A549 (cell line): ENCODE results near the gene RASSF8. TPM values are rescaled to one million over a fixed set of nuclear protein-coding genes. Genes with fewer than 3 reads are reported as not detected.

Source experiments
- ATAC-seq, 2 experiments: fragments of 200-7000 bp in 1 of 2; fragments of >200 bp in 1 of 2; cut with Nextera tagmentation in 1 of 2; cut with Tn5 transposase in 1 of 2; 3 replicates each; pipeline versions ENCODE4 v1.8.0 to v1.9.1; 2018 to 2020; ENCODE audit warnings: mild to moderate bottlenecking in 1 of 2, moderate library complexity in 1 of 2
- CTCF ChIA-PET: fragments of 300-600 bp; sonication (Branson Sonifier 250); formaldehyde crosslinking; extraction: SDS; loops from one replicate; lab custom pipeline; 2021; ENCODE audit warnings: antibody characterized with exemption, inconsistent platforms; lab: Yijun Ruan, JAX
- POLR2A ChIA-PET: fragments of 350-600 bp; formaldehyde crosslinking; extraction: SDS; loops from one replicate; lab custom pipeline; 2021; ENCODE audit warnings: antibody characterized with exemption, inconsistent platforms; lab: Yijun Ruan, JAX
- DNase-seq, 2 experiments: peaks; one replicate each; pipeline versions ENCODE4 v3.0.0 to v3.0.0-alpha.2; 2011 to 2016; ENCODE audit warnings: low read depth in 1 of 2, low spot score in 1 of 2
- FAIRE-seq: peaks from 2 replicates; lab custom pipeline; 2011; peaks lifted over from hg19 to GRCh38; lab: Jason Lieb, UNC
- H3K27ac ChIP-seq, 2 experiments: fragments of >200 bp; sonication (Bioruptor Twin); formaldehyde crosslinking; 3 replicates each; pipeline ENCODE4 v1.5.1; 2016 to 2017
- H3K4me1 ChIP-seq: fragments of >200 bp; sonication (Bioruptor Twin); formaldehyde crosslinking; 3 replicates; pipeline ENCODE4 v1.6.1; 2016
- H3K4me2 ChIP-seq: fragments of >200 bp; sonication (Bioruptor Twin); formaldehyde crosslinking; 3 replicates; pipeline ENCODE4 v1.6.1; 2016
- H3K4me3 ChIP-seq: fragments of >200 bp; sonication (Bioruptor Twin); formaldehyde crosslinking; 3 replicates; pipeline ENCODE4 v1.5.1; 2016
- H3K9me3 ChIP-seq: fragments of >200 bp; sonication (Bioruptor Twin); formaldehyde crosslinking; 3 replicates; pipeline ENCODE4 v1.6.1; 2016
- CHD2 ChIP-seq: fragments of 150-350 bp; IDR thresholded peaks from 2 replicates; pipeline ENCODE4 v1.6.1; 2014; ENCODE audit warnings: low read length; ENCODE audit not compliant: partially characterized antibody
- CHD4 ChIP-seq: fragments of 200-600 bp; sonication (generic); IDR thresholded peaks from 2 replicates; pipeline ENCODE4 v1.6.1; 2016; ENCODE audit warnings: antibody characterized with exemption, mild to moderate bottlenecking, borderline replicate concordance
- EHMT2 ChIP-seq: fragments of 200-600 bp; sonication (generic); IDR thresholded peaks from 2 replicates; pipeline ENCODE4 v1.6.1; 2016; ENCODE audit warnings: antibody characterized with exemption, low read depth, mild to moderate bottlenecking, moderate library complexity
- ESRRA ChIP-seq: fragments of 150-350 bp; IDR thresholded peaks from 2 replicates; pipeline ENCODE4 v1.6.1; 2014; ENCODE audit warnings: mild to moderate bottlenecking, low read length, borderline replicate concordance
- HOXA7 ChIP-seq: fragments of 250-450 bp; sonication (Bioruptor Pico); IDR thresholded peaks from 2 replicates; pipeline ENCODE4 v1.5.0; 2020; ENCODE audit warnings: mild to moderate bottlenecking, moderate library complexity
- HOXB13 ChIP-seq: fragments of 250-450 bp; sonication (Bioruptor Pico); IDR thresholded peaks from 2 replicates; pipeline ENCODE4 v1.5.0; 2020; ENCODE audit warnings: low read depth, mild to moderate bottlenecking, moderate library complexity
- HOXB5 ChIP-seq: fragments of 250-450 bp; sonication (Bioruptor Pico); IDR thresholded peaks from 2 replicates; pipeline ENCODE4 v1.5.0; 2020; ENCODE audit warnings: mild to moderate bottlenecking, moderate library complexity
- JUN ChIP-seq, 2 experiments: fragments of >200 bp; sonication (Bioruptor Twin); formaldehyde crosslinking; IDR thresholded peaks; 2 replicates in 1 of 2; 3 replicates in 1 of 2; pipeline ENCODE4 v1.6.1; 2016 to 2017
- KDM1A ChIP-seq: fragments of 200-600 bp; sonication (generic); IDR thresholded peaks from 2 replicates; pipeline ENCODE4 v1.6.1; 2016; ENCODE audit warnings: low read depth, mild to moderate bottlenecking
- KDM5A ChIP-seq: fragments of 200-600 bp; sonication (generic); IDR thresholded peaks from 2 replicates; pipeline ENCODE4 v1.6.1; 2016; ENCODE audit warnings: antibody characterized with exemption, mild to moderate bottlenecking
- MAFK ChIP-seq: fragments of 450-650 bp; IDR thresholded peaks from 2 replicates; pipeline ENCODE4 v1.6.1; 2014; ENCODE audit not compliant: partially characterized antibody
- PHF8 ChIP-seq: fragments of 200-600 bp; sonication (generic); IDR thresholded peaks from 2 replicates; pipeline ENCODE4 v1.6.1; 2016; ENCODE audit warnings: low read depth, mild to moderate bottlenecking, antibody characterized with exemption, moderate library complexity, borderline replicate concordance
- POLR2AphosphoS2 ChIP-seq: conservative IDR thresholded peaks from 2 replicates; pipeline ENCODE4 v1.6.1; 2012; ENCODE audit warnings: low read length, improper control_type of control experiment, inconsistent platforms
- RARB ChIP-seq: fragments of 250-450 bp; sonication (Bioruptor Pico); IDR thresholded peaks from 2 replicates; pipeline ENCODE4 v1.8.0; 2021; ENCODE audit warnings: mild to moderate bottlenecking, moderate library complexity
- RCOR1 ChIP-seq: fragments of 150-350 bp; IDR thresholded peaks from 2 replicates; pipeline ENCODE4 v1.6.1; 2014; ENCODE audit warnings: antibody characterized with exemption, low read length, low read depth
- RFX5 ChIP-seq: fragments of 450-650 bp; IDR thresholded peaks from 2 replicates; pipeline ENCODE4 v1.7.1; 2014; ENCODE audit warnings: antibody characterized with exemption, mild to moderate bottlenecking, moderate library complexity
- TFCP2L1 ChIP-seq: fragments of 250-450 bp; sonication (Bioruptor Pico); IDR thresholded peaks from 2 replicates; pipeline ENCODE4 v1.5.0; 2021; ENCODE audit warnings: mild to moderate bottlenecking
- ZFP36 ChIP-seq: fragments of 450-650 bp; IDR thresholded peaks from 2 replicates; pipeline ENCODE4 v1.6.1; 2014; ENCODE audit warnings: borderline replicate concordance; ENCODE audit not compliant: partially characterized antibody
- ZNF302 ChIP-seq: fragments of 250-450 bp; sonication (Bioruptor Pico); IDR thresholded peaks from 2 replicates; pipeline ENCODE4 v1.9.0; 2021; ENCODE audit warnings: inconsistent platforms, mild to moderate bottlenecking, moderate library complexity
- ZSCAN20 ChIP-seq: fragments of 250-450 bp; sonication (Bioruptor Pico); IDR thresholded peaks from 2 replicates; pipeline ENCODE4 v1.8.0; 2022; ENCODE audit warnings: mild to moderate bottlenecking, moderate library complexity
- WGBS: methylation state at CpG from one replicate; pipeline ENCODE4 v1.1.6; 2017; ENCODE audit errors: missing lambda C conversion rate; 5-methylcytosine and 5-hydroxymethylcytosine counted together
- polyA plus RNA-seq, 4 experiments: library from polyadenylated mRNA; depleted of rRNA in 3 of 4; stranded (reverse); fragments of >200 nt; fragmentation: RNase III in 1 of 4; extraction: RNeasy Plus Mini Kit Qiagen cat#74134 plus additional on column Dnase treatment in 1 of 4; gene quantifications; 2 replicates in 3 of 4; 3 replicates in 1 of 4; pipeline ENCODE4 v1.2.3, GENCODE V29; 2011 to 2017
- TF ChIP-seq, protein P1 (sequence below): fragments of 200-600 bp; sonication (generic); IDR thresholded peaks from 2 replicates; pipeline ENCODE4 v1.6.1; 2016; ENCODE audit warnings: antibody characterized with exemption, mild to moderate bottlenecking, moderate library complexity
- TF ChIP-seq, protein P2 (sequence below): IDR thresholded peaks from 2 replicates; pipeline ENCODE4 v1.6.1; 2012; ENCODE audit warnings: low read depth, borderline replicate concordance
- TF ChIP-seq, protein P3 (sequence below): fragments of 450-650 bp; IDR thresholded peaks from 2 replicates; pipeline ENCODE4 v1.6.1; 2014; ENCODE audit warnings: antibody characterized with exemption
- TF ChIP-seq, protein P4 (sequence below): fragments of 150-350 bp; IDR thresholded peaks from 2 replicates; pipeline ENCODE4 v1.6.1; 2014; ENCODE audit warnings: low read depth, mild to moderate bottlenecking, low read length

RASSF8 gene
- polyA plus RNA-seq, 2 of the 4 experiments (the other 2 are of a cell fraction), result 5.7 to 8.7 TPM

DNA sequence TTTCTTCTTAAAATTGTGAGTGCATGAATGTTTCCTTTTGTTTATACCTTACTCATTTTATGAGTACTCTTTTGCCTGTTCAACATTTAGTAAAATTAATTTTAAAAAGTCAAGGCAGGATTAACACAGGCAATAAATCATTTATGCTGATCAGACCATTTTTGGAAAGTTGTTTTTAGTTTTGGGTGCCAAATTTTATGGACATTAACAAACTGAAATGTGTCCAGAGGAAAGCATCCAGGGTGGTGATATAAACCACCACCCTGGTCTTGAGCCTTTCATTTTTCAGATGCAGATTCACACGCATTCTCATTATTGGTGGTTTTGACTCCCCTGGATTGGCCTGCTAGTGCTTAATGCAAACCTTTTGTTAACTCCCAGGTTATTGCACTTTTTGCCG lies 26.3 kb downstream of the RASSF8 start:
- ATAC-seq, result no peak
- H3K4me2 ChIP-seq, result no peak overlapping the region
- CTCF ChIA-PET, result interaction anchor here (1.5 kb wide), 1 partner anchor 32 kb away, joined by 5 read pairs; no protein-coding TSS in a partner anchor
- no peaks in the 10 kb centered on the region for H3K4me1 ChIP-seq
- no peak overlapping the region for H3K4me3 ChIP-seq
- FAIRE-seq, result no peak
- 95% methylated on average over 2 of the region's 2 CpGs for WGBS
- POLR2A ChIA-PET, result no interaction called here
- no peak overlapping the region for H3K27ac ChIP-seq
- DNase-seq, result no peak
- TF ChIP-seq RCOR1 (no peak), MAFK (peak; percentile 64)
- TF ChIP-seq, protein P1, sequence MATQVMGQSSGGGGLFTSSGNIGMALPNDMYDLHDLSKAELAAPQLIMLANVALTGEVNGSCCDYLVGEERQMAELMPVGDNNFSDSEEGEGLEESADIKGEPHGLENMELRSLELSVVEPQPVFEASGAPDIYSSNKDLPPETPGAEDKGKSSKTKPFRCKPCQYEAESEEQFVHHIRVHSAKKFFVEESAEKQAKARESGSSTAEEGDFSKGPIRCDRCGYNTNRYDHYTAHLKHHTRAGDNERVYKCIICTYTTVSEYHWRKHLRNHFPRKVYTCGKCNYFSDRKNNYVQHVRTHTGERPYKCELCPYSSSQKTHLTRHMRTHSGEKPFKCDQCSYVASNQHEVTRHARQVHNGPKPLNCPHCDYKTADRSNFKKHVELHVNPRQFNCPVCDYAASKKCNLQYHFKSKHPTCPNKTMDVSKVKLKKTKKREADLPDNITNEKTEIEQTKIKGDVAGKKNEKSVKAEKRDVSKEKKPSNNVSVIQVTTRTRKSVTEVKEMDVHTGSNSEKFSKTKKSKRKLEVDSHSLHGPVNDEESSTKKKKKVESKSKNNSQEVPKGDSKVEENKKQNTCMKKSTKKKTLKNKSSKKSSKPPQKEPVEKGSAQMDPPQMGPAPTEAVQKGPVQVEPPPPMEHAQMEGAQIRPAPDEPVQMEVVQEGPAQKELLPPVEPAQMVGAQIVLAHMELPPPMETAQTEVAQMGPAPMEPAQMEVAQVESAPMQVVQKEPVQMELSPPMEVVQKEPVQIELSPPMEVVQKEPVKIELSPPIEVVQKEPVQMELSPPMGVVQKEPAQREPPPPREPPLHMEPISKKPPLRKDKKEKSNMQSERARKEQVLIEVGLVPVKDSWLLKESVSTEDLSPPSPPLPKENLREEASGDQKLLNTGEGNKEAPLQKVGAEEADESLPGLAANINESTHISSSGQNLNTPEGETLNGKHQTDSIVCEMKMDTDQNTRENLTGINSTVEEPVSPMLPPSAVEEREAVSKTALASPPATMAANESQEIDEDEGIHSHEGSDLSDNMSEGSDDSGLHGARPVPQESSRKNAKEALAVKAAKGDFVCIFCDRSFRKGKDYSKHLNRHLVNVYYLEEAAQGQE, result no peak
- no peaks in the 10 kb centered on the region for H3K9me3 ChIP-seq

DNA sequence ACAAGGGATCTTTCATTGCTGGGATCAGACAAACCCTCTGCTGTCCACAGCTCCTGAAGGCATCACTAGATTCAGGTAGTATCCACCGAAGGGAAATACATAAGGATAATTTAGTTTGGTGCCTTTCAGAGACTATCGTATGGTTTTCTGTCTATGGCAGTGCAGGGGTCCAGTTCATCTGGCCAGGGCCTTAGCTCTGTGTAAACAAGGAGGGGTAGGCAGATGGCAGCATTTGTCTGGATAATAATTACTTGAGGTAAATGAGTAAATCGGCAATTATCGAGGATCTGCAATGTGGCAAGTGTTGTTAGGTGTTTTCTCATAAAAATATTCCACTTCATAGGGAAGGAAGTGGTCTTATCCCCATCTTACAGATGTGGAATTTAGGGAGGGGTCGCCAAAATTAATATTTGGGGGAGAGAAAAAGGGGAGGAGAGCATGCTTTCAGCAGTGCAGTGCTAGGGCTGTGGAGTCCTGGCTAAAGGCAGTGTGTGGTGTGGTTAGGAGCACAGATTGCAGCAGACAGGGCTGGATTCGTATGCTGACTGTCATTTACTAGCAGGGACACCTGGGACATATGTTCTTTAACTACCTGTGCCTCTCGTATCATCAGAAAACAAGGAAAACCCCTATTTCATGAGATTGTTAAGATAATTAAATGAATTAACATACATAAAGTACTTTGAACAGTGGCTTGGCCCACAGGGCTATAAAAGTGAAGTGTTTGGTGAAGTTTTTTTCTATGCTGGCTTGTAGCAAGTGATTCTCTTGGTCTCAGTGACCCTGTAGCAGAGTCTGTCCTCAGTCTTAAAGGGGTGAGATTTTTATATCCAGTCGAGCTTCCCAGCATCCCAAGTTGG lies 27.1 kb downstream of the RASSF8 start:
- no peaks in the 10 kb centered on the region for H3K9me3 ChIP-seq
- H3K4me1 ChIP-seq, result no peaks in the 10 kb centered on the region
- ChIA-PET POLR2A (no interaction called here), CTCF (interaction anchor here (1.5 to 1.8 kb wide), 2 partner anchors 31 to 32 kb away, joined by 5 read pairs; no protein-coding TSS in a partner anchor)
- no peak overlapping the region for H3K4me3 ChIP-seq
- FAIRE-seq (no peak), ATAC-seq (peak in 1 of 2 experiments; percentile 54; a peak in 1 of 6 replicates), DNase-seq (no peak)
- no peak overlapping the region for H3K27ac ChIP-seq
- TF ChIP-seq ESRRA, result no peak
- TF ChIP-seq, protein P2, sequence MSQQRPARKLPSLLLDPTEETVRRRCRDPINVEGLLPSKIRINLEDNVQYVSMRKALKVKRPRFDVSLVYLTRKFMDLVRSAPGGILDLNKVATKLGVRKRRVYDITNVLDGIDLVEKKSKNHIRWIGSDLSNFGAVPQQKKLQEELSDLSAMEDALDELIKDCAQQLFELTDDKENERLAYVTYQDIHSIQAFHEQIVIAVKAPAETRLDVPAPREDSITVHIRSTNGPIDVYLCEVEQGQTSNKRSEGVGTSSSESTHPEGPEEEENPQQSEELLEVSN, result no peak
- no peak for TF ChIP-seq HOXA7 (CRISPR knock-in tag)
- WGBS, result 64% methylated on average over 8 of the region's 8 CpGs
- H3K4me2 ChIP-seq, result no peak overlapping the region

DNA sequence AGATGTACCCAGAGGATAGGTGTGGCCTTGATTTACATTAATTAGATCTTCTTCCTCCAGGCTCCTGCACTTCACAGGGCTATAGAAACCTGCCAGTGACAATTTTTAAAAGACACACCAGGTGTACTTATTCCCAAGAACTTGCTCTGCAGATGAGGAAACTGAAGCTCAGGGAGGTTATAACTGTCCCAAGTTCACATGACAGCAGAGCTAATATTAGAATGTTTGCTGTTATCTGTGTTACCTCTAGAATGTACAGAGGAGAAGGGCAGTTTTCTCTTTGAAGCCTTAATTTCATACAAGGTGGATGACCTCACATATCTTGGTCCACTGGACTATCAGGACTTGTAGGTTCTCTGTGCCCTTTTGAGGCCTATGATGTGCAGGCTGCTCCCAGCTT lies 27.7 kb downstream of the RASSF8 start:
- Histone ChIP-seq H3K9me3 (no peaks in the 10 kb centered on the region), H3K4me1 (no peaks in the 10 kb centered on the region), H3K4me2 (no peak overlapping the region), H3K27ac (no peak overlapping the region), H3K4me3 (no peak overlapping the region)
- TF ChIP-seq ZFP36 (no peak), TFCP2L1 (CRISPR knock-in tag) (no peak), KDM1A (no peak)
- TF ChIP-seq, protein P3, sequence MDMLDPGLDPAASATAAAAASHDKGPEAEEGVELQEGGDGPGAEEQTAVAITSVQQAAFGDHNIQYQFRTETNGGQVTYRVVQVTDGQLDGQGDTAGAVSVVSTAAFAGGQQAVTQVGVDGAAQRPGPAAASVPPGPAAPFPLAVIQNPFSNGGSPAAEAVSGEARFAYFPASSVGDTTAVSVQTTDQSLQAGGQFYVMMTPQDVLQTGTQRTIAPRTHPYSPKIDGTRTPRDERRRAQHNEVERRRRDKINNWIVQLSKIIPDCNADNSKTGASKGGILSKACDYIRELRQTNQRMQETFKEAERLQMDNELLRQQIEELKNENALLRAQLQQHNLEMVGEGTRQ, result no peak
- POLR2A ChIA-PET, result no interaction called here
- no peak for DNase-seq
- no peak for ATAC-seq
- FAIRE-seq, result no peak
- CTCF ChIA-PET, result interaction anchor here (1.8 kb wide), 1 partner anchor 31 kb away, joined by 5 read pairs; no protein-coding TSS in a partner anchor

DNA sequence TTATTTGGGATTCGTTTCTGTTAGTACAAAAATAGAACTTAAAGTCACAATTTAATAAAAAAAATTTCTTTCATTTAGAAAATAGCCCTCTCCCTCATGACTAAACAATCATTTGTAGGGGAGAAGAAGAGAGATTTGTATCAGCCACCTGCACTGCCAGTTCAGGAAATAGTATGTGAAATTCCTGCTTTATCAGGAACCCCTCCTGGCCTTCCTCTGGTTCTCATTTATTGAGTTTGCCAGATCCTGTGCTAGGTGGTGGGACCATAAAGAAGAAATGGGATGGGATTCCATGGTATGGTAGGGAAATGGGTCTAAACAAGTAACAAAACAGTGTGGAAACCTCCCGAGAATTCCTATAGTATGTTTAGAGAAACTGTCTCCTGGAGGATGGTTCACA lies 30.0 kb downstream of the RASSF8 start:
- H3K4me2 ChIP-seq, result no peak overlapping the region
- ChIA-PET POLR2A (no interaction called here), CTCF (no interaction called here)
- H3K27ac ChIP-seq, result no peak overlapping the region
- FAIRE-seq (no peak), ATAC-seq (no peak), DNase-seq (no peak)
- H3K4me3 ChIP-seq, result no peak overlapping the region
- H3K4me1 ChIP-seq, result no peaks in the 10 kb centered on the region
- 70% methylated on average over 2 of the region's 2 CpGs for WGBS
- H3K9me3 ChIP-seq, result no peaks in the 10 kb centered on the region
- TF ChIP-seq ZNF302 (CRISPR knock-in tag), result no peak
- TF ChIP-seq HOXB13, result no peak
- TF ChIP-seq ZFP36, result no peak
- TF ChIP-seq KDM5A, result no peak
- TF ChIP-seq RARB (CRISPR knock-in tag), result no peak
- TF ChIP-seq, protein P4, sequence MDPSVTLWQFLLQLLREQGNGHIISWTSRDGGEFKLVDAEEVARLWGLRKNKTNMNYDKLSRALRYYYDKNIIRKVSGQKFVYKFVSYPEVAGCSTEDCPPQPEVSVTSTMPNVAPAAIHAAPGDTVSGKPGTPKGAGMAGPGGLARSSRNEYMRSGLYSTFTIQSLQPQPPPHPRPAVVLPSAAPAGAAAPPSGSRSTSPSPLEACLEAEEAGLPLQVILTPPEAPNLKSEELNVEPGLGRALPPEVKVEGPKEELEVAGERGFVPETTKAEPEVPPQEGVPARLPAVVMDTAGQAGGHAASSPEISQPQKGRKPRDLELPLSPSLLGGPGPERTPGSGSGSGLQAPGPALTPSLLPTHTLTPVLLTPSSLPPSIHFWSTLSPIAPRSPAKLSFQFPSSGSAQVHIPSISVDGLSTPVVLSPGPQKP, result no peak
- TF ChIP-seq CHD4, result no peak
- TF ChIP-seq ZSCAN20 (CRISPR knock-in tag), result no peak
- TF ChIP-seq HOXB5 (CRISPR knock-in tag), result no peak
- TF ChIP-seq POLR2AphosphoS2, result no peak
- no peak for TF ChIP-seq JUN (IDR thresholded peaks at IDR 0.05)
- no peak for TF ChIP-seq RFX5
- no peak for TF ChIP-seq EHMT2
- no peak for TF ChIP-seq PHF8
- TF ChIP-seq CHD2, result no peak
